GM12872 (cell line): Measurements from ENCODE around the gene DNAJC19.

Source experiments
- TF ChIP-seq, protein P1 (sequence below): IDR thresholded peaks from 3 replicates; pipeline ENCODE4 v1.5.1; 2011; ENCODE audit warnings: low read depth, mild to moderate bottlenecking, low read length, moderate library complexity; ENCODE audit not compliant: insufficient read depth

DNAJC19 gene

DNA sequence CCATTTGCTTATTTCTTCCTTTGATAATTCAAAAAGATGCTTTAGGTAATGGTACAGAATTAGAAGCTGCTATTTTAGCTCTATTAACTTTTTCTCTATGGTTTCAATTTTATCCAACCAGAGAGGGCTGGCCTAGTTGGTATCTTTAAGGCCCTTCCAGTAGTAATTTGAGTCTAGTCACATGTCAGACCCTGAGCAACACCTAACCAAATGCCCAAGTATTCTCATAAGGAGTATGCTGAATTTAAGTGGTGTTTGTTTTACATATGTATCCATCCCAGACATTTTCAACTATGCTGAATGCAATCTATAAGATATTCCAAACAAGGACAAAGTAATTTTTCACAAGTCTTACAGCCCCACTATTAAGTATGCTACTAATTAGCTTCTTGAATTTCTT lies 9.6 kb downstream of the DNAJC19 start:
- TF ChIP-seq, protein P1, sequence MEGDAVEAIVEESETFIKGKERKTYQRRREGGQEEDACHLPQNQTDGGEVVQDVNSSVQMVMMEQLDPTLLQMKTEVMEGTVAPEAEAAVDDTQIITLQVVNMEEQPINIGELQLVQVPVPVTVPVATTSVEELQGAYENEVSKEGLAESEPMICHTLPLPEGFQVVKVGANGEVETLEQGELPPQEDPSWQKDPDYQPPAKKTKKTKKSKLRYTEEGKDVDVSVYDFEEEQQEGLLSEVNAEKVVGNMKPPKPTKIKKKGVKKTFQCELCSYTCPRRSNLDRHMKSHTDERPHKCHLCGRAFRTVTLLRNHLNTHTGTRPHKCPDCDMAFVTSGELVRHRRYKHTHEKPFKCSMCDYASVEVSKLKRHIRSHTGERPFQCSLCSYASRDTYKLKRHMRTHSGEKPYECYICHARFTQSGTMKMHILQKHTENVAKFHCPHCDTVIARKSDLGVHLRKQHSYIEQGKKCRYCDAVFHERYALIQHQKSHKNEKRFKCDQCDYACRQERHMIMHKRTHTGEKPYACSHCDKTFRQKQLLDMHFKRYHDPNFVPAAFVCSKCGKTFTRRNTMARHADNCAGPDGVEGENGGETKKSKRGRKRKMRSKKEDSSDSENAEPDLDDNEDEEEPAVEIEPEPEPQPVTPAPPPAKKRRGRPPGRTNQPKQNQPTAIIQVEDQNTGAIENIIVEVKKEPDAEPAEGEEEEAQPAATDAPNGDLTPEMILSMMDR = no peak

- TF ChIP-seq, protein P1 = no peak
Measured at GRCh38 chr3:180977498-180977897, 12.0 kb downstream of the DNAJC19 start.

GRCh38 chr3:180974286-180974685 lies 15.2 kb downstream of the DNAJC19 start:
- TF ChIP-seq, protein P1 = no peak

DNA sequence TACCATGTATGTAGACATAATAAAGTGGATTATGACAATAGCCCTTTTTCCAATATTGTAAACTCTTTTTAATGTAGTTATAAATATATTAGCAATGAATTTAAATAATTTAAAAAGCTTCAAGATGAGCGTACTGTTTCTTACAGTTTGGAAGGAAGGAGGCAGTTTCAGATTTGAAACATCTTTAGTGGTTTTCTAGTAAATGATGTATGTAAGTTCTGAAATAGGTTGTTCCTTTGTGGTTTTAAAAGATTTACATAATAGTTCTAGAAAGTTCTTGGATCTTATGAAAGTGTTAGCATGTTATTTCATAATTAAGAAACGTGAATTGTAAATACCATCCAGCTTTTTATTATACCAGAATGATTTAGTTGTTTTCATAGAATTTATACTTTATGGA lies 16.0 kb downstream of the DNAJC19 start:
- TF ChIP-seq, protein P1 = no peak

DNA sequence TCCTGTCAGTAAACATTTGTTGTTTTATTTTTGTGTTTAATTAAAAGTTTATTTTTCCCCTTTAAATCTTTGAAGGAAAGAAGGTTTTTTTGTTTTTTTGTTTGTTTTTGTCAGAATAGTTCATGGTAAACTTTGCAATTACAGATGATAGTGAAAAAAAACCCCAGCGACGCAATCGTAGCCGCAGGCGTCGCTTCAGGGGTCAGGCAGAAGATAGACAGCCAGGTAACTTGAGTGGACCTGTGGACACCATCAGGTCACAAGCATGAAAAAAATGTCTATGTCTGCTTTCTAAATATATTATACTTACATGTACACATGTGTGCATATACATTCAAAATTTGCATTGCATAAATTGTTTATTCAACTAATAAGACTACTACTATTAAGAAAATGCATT lies 18.6 kb downstream of the DNAJC19 start:
- TF ChIP-seq, protein P1 = no peak

GRCh38 chr3:180962530-180962929 lies 27.0 kb downstream of the DNAJC19 start:
- TF ChIP-seq, protein P1 = no peak

GRCh38 chr3:180961552-180961951 lies 28.0 kb downstream of the DNAJC19 start:
- TF ChIP-seq, protein P1 = no peak

DNA sequence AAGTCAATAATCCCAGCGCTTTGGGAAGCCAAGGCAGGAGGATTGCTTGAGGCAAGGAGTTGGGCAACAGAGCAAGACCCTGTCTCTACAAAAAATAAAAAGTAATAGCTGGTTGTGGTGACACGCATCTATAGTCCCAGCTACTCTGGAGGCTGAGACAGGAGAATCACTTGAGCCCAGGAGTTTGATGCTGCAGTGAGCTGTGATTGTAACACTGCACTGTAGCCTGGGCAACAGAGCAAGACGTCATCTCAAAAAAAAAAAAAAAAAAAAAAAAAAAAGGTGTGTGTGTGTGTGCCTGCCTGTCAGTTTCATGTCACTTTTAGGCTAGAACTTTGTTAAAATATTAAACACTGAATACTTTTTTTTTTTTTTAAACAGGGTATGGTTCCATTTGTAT lies 28.4 kb downstream of the DNAJC19 start:
- TF ChIP-seq, protein P1 = no peak
